Fibroblast of peridontal ligament (primary cell): ENCODE data around the gene TRH.
A peak's percentile ranks its signal among the peaks of the same experiment; 100 is the strongest.

Experiments used
- DNase-seq: peaks from one replicate; pipeline ENCODE4 v3.0.0-alpha.2; 2010; ENCODE audit errors: extremely low read depth

The TRH gene

GRCh38 chr3:129974564-129974832 is at the start of gene TRH:
Gene TRH, plus strand, starts transcription at chr3:129974720. Its CDS starts 1,097 bp downstream, at chr3:129975817.
- no peak for DNase-seq

- DNase-seq, result no peak
These were observed 47.4 kb upstream of the TRH start for GRCh38 chr3:129927072-129927471.

GRCh38 chr3:129929383-129929782 is 45.1 kb upstream of the TRH start:
- DNase-seq, result no peak

GRCh38 chr3:129933471-129933870 is 41.0 kb upstream of the TRH start:
- DNase-seq, result no peak

GRCh38 chr3:129934234-129935123 is 40.0 kb upstream of the TRH start:
- DNase-seq, result peak; percentile 39

GRCh38 chr3:129936757-129937156 is 37.8 kb upstream of the TRH start:
- peak; percentile 88 for DNase-seq

GRCh38 chr3:129937717-129938116 is 36.8 kb upstream of the TRH start:
- DNase-seq, result no peak

- DNase-seq, result no peak
These were observed 36.2 kb upstream of the TRH start for GRCh38 chr3:129938140-129938930.

- no peak for DNase-seq
These were observed 34.4 kb upstream of the TRH start for GRCh38 chr3:129940086-129940485.

- peak; percentile 69 for DNase-seq
These were observed 32.2 kb upstream of the TRH start for GRCh38 chr3:129942296-129942695.

- DNase-seq, result no peak
These were observed 31.5 kb upstream of the TRH start for GRCh38 chr3:129943020-129943419.

GRCh38 chr3:129944709-129945108 is 29.8 kb upstream of the TRH start:
- no peak for DNase-seq

GRCh38 chr3:129947538-129948240 is 26.8 kb upstream of the TRH start:
- DNase-seq, result no peak

- no peak for DNase-seq
These were observed 24.0 kb upstream of the TRH start for GRCh38 chr3:129950318-129951046.

- no peak for DNase-seq
These were observed 21.8 kb upstream of the TRH start for GRCh38 chr3:129952556-129953355.

- no peak for DNase-seq
These were observed 20.9 kb upstream of the TRH start for GRCh38 chr3:129953621-129954020.

- no peak for DNase-seq
These were observed 20.0 kb upstream of the TRH start for GRCh38 chr3:129954514-129954913.

GRCh38 chr3:129956936-129957335 is 17.6 kb upstream of the TRH start:
- no peak for DNase-seq

- no peak for DNase-seq
These were observed 15.8 kb upstream of the TRH start for GRCh38 chr3:129958755-129959154.

- no peak for DNase-seq
These were observed 13.4 kb upstream of the TRH start for GRCh38 chr3:129961141-129961541.

- DNase-seq, result no peak
These were observed 11.9 kb upstream of the TRH start for GRCh38 chr3:129962600-129962999.
